GM12878 (cell line): ENCODE measurements around the gene CCDC57. TPM values are rescaled to one million over a fixed set of nuclear protein-coding genes. Genes with fewer than 3 reads are reported as not detected.
A peak's percentile ranks its signal among the peaks of the same experiment; 100 is the strongest.

ENCODE experiments used
- ATAC-seq: fragments of 200-7000 bp; cut with Tn5 transposase; 3 replicates; pipeline ENCODE4 v1.9.1; 2020; ENCODE audit warnings: mild to moderate bottlenecking, moderate library complexity
- BruUV-seq: library from RNA; stranded (reverse); fragments of 400-500 nt; replicated peaks from 2 replicates; lab custom pipeline; 2021; lab: Mats Ljungman, UMichigan
- CTCF ChIA-PET: fragments of 300-600 bp; sonication (Branson Sonifier 250); formaldehyde crosslinking; extraction: SDS; loops from one replicate; lab custom pipeline; 2021; ENCODE audit warnings: inconsistent platforms; lab: Yijun Ruan, JAX
- POLR2A ChIA-PET: fragments of 350-600 bp; formaldehyde crosslinking; extraction: SDS; loops from one replicate; lab custom pipeline; 2021; ENCODE audit warnings: inconsistent platforms; lab: Charles Lee
- RAD21 ChIA-PET: fragments of 300-600 bp; sonication (Branson Sonifier 250); formaldehyde crosslinking; loops from one replicate; lab custom pipeline; 2023; ENCODE audit warnings: antibody characterized with exemption; ENCODE audit not compliant: unreplicated experiment; lab: Charles Lee
- SMC1A ChIA-PET: fragments of 300-600 bp; sonication (Branson Sonifier 250); formaldehyde crosslinking; loops from one replicate; lab custom pipeline; 2023; ENCODE audit not compliant: unreplicated experiment, uncharacterized antibody; lab: Charles Lee
- DNase-seq: peaks from one replicate; pipeline ENCODE4 v3.0.0-alpha.2; 2011; ENCODE audit warnings: low read depth, low spot score
- FAIRE-seq: peaks from 3 replicates; lab custom pipeline; 2011; peaks lifted over from hg19 to GRCh38; lab: Jason Lieb, UNC
- H2AFZ ChIP-seq: 2 replicates; pipeline ENCODE4 v1.6.0; 2011; ENCODE audit warnings: low read depth, low read length, control low read depth; ENCODE audit not compliant: control insufficient read depth
- H3K27ac ChIP-seq: 2 replicates; pipeline ENCODE4 v1.5.1; 2011; ENCODE audit warnings: control low read depth; ENCODE audit not compliant: control insufficient read depth, insufficient read depth
- H3K27me3 ChIP-seq, 2 experiments: replicated peaks in 1 of 2; 2 replicates each; pipeline versions ENCODE4 v1.6.0 to v1.6.1; 2011; ENCODE audit warnings: low read length in 1 of 2; ENCODE audit not compliant: control insufficient read depth in 2 of 2, insufficient read depth in 2 of 2
- H3K36me3 ChIP-seq, 2 experiments: 2 replicates each; pipeline ENCODE4 v1.5.1; 2011; ENCODE audit warnings: low read length in 1 of 2; ENCODE audit not compliant: control insufficient read depth in 2 of 2, insufficient read depth in 2 of 2
- H3K4me1 ChIP-seq: 2 replicates; pipeline ENCODE4 v1.6.1; 2011; ENCODE audit warnings: mild to moderate bottlenecking, low read length, moderate library complexity, mixed read lengths; ENCODE audit not compliant: control insufficient read depth, insufficient read depth
- H3K4me2 ChIP-seq: 2 replicates; pipeline ENCODE4 v1.6.0; 2011; ENCODE audit warnings: control low read depth; ENCODE audit not compliant: control insufficient read depth, insufficient read depth
- H3K4me3 ChIP-seq: fragments of 200-600 bp; sonication (generic); 2 replicates; pipeline ENCODE4 v1.5.1; 2016
- H3K79me2 ChIP-seq: 2 replicates; pipeline ENCODE4 v1.6.0; 2011; ENCODE audit warnings: low read length; ENCODE audit not compliant: control insufficient read depth, insufficient read depth
- H3K9ac ChIP-seq: 2 replicates; pipeline ENCODE4 v1.8.0; 2011; ENCODE audit warnings: low read length, control low read depth, mixed read lengths; ENCODE audit not compliant: control insufficient read depth, insufficient read depth
- H3K9me3 ChIP-seq: replicated peaks from 3 replicates; pipeline ENCODE4 v1.5.1; 2011; ENCODE audit warnings: mild to moderate bottlenecking, low read length; ENCODE audit not compliant: control insufficient read depth, insufficient read depth
- H4K20me1 ChIP-seq: 2 replicates; pipeline ENCODE4 v1.6.0; 2011; ENCODE audit not compliant: control insufficient read depth, insufficient read depth
- EED ChIP-seq: sonication (generic); IDR thresholded peaks from 2 replicates; pipeline ENCODE4 v1.6.1; 2016; ENCODE audit warnings: antibody characterized with exemption, low read depth
- GATAD2B ChIP-seq: fragments of 450-650 bp; conservative IDR thresholded peaks from 2 replicates; pipeline ENCODE4 v1.6.1; 2017; ENCODE audit warnings: low read depth, mild to moderate bottlenecking, moderate library complexity
- IKZF2 ChIP-seq, 2 experiments: fragments of 450-650 bp; IDR thresholded peaks; 2 replicates each; pipeline ENCODE4 v1.6.1; 2017; ENCODE audit warnings: mild to moderate bottlenecking in 2 of 2, moderate library complexity in 2 of 2
- MEF2B ChIP-seq: fragments of 450-650 bp; IDR thresholded peaks from 2 replicates; pipeline ENCODE4 v1.6.1; 2018; ENCODE audit warnings: mild to moderate bottlenecking, moderate library complexity; ENCODE audit not compliant: partially characterized antibody, poor library complexity, severe bottlenecking
- MTA2 ChIP-seq: fragments of 450-650 bp; IDR thresholded peaks from 2 replicates; pipeline ENCODE4 v1.6.1; 2016; ENCODE audit warnings: low read depth, mild to moderate bottlenecking, moderate library complexity
- NR2F1 ChIP-seq: fragments of 450-650 bp; conservative IDR thresholded peaks from 2 replicates; pipeline ENCODE4 v1.6.1; 2017; ENCODE audit warnings: mild to moderate bottlenecking
- POU2F2 ChIP-seq: IDR thresholded peaks from 3 replicates; pipeline ENCODE4 v1.6.1; 2011; ENCODE audit warnings: low read depth, mild to moderate bottlenecking, low read length, borderline replicate concordance
- SPI1 ChIP-seq: IDR thresholded peaks from 2 replicates; pipeline ENCODE4 v1.6.1; 2011; ENCODE audit warnings: low read depth, mild to moderate bottlenecking, low read length, moderate library complexity, borderline replicate concordance; ENCODE audit not compliant: insufficient read depth
- SREBF1 ChIP-seq: IDR thresholded peaks from 2 replicates; pipeline ENCODE4 v1.6.1; 2012; ENCODE audit warnings: mild to moderate bottlenecking, low read length
- YY1 ChIP-seq: IDR thresholded peaks from 2 replicates; pipeline ENCODE4 v1.6.1; 2011; ENCODE audit warnings: low read depth, mild to moderate bottlenecking, low read length
- WGBS: methylation state at CpG from one replicate; pipeline ENCODE4 v1.1.6; 2016; ENCODE audit warnings: low lambda C conversion rate; ENCODE audit not compliant: insufficient replicate concordance, insufficient coverage; ENCODE audit errors: missing lambda C conversion rate; 5-methylcytosine and 5-hydroxymethylcytosine counted together
- in situ Hi-C: fragments of 300-500 bp; cut with MboI; formaldehyde crosslinking; loops from 9 replicates; pipeline ENCODE4 v1.14.3; 2018; ENCODE audit warnings: mixed read lengths
- intact Hi-C: fragments of 100-400 bp; cut with micrococcal nuclease; formaldehyde crosslinking; loops from one replicate; pipeline ENCODE4 v1.14.2; 2022; ENCODE audit not compliant: unreplicated experiment
- polyA plus RNA-seq, 11 experiments: library from polyadenylated mRNA; depleted of rRNA in 4 of 11; unstranded in 6 of 11; stranded (reverse) in 5 of 11; fragments of >200 nt; fragmentation: Nextera tagmentation in 4 of 11; fragmentation: Illumina TruSeq in 1 of 11; extraction: Ambion mirVana in 4 of 11; extraction: Trizol in 1 of 11; gene quantifications; 1 replicate in 1 of 11; 2 replicates in 10 of 11; pipeline versions ENCODE4 v1.2.1 to v1.2.3, GENCODE V29; 2011 to 2016; ENCODE audit warnings: inconsistent platforms in 2 of 11, missing spikeins in 2 of 11, low read depth in 1 of 11
- total RNA-seq, 4 experiments: library from RNA; depleted of rRNA in 3 of 4; stranded (reverse); fragments of >200 nt in 3 of 4; fragmentation: Illumina TruSeq in 1 of 4; extraction: Trizol in 1 of 4; gene quantifications; 2 replicates each; pipeline versions ENCODE4 v1.2.1 to v1.2.3, GENCODE V29; 2013 to 2021
- TF ChIP-seq, protein P1 (sequence below): fragments of 150-350 bp; IDR thresholded peaks from 2 replicates; pipeline ENCODE4 v1.6.1; 2014; ENCODE audit warnings: mild to moderate bottlenecking, low read depth, low read length
- TF ChIP-seq, protein P2 (sequence below): fragments of 450-650 bp; IDR thresholded peaks from 2 replicates; pipeline ENCODE4 v1.6.1; 2014; ENCODE audit warnings: mild to moderate bottlenecking
- TF ChIP-seq, protein P3 (sequence below): fragments of 450-650 bp; IDR thresholded peaks from 2 replicates; pipeline ENCODE4 v1.6.1; 2016; ENCODE audit warnings: mild to moderate bottlenecking
- TF ChIP-seq, protein P4 (sequence below): fragments of 450-650 bp; IDR thresholded peaks from 2 replicates; pipeline ENCODE4 v1.6.1; 2016; ENCODE audit warnings: mild to moderate bottlenecking, moderate library complexity, borderline replicate concordance

The CCDC57 gene
- total and polyA plus RNA-seq, 10 of the 15 experiments (the other 5 are each of a cell fraction or from before 2014, with no cell fraction given): 5.4 to 123 (median 45.8) TPM

DNA sequence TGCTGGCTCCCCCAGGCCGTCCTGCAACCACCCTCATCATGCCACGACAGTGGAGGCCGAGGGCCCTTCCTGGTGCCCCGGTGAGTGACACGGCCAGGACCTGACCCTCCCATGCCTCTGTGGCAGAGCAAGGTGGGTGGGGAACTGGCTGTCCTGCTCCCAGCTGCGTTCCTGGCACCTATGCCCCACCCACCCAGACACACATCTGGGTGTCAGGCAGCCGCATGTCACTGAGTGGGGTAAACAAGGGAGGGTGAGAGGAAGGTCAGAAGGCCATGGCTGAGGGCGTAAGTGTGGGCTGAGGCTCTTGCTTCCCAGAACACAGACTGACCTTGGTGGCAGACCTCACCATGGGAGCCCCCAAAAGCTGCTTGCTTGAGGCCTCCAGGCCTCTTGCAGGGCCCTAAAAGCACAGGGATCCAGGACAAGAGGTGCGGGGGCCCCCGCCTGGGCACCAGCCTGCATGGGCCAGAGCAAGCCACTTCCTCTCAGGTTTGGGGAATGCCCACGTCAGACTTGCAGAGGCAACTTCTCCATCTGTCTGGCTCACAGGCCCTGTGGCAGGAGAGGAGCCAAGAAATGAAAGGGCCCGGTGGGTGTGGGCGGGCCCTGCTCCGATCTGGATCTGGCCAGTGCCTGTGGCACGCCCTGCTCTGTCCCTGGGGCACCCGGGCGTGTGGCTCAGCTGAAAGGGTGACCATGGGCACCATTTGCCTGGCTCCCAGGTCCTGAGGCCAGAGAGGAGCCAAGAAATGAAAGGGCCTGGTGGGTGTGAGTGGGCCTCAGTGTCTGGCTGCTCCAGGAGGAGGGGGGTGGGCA lies 3.9 kb upstream of the CCDC57 start:
- DNase-seq (peak; percentile 59), FAIRE-seq (peak; percentile 71), ATAC-seq (peak; percentile 83)
- Histone ChIP-seq H3K9me3 (no peaks in the 10 kb centered on the region; the same call in 2 of the 3 replicates), H3K4me3 (no peak overlapping the region), H3K27me3 (no peaks in the 10 kb centered on the region), H3K27ac (peak overlapping the region; percentile 39), H3K4me1 (peaks cover 24% of the 10 kb centered on the region), H3K4me2 (peak overlapping the region; percentile 70), H3K79me2 (no peaks in the 10 kb centered on the region; the same call in 1 of the 2 replicates), H3K36me3 (no peaks in the 10 kb centered on the region), H3K9ac (peak overlapping the region; percentile 48; the same call in 1 of the 2 replicates), H2AFZ (peak overlapping the region; percentile 35), H4K20me1 (no peaks in the 10 kb centered on the region)
- ChIA-PET CTCF (interaction anchor here (1.5 kb wide), 1 partner anchor 10 kb away, joined by 3 read pairs; no protein-coding TSS in a partner anchor), SMC1A (interaction anchor here (0.6 kb wide), 1 partner anchor 12 kb away, joined by 3 read pairs; no protein-coding TSS in a partner anchor), RAD21 (interaction anchor here (2.4 kb wide), 1 partner anchor 10 kb away, joined by 5 read pairs; no protein-coding TSS in a partner anchor), POLR2A (interaction anchor here (1.2 to 2.2 kb wide), 3 partner anchors 10 to 25 kb away, joined by 3 to 6 read pairs (median 4); partner anchors contain the start of gene SLC16A3)
- in situ Hi-C loops (no loop called here), intact Hi-C loops (no loop called here)
- BruUV-seq: no TSS peak
- WGBS: 3% methylated on average over 17 of the region's 17 CpGs
- TF ChIP-seq MEF2B: no peak
- peak; percentile 26; the same call in 1 of the 2 replicates for TF ChIP-seq MTA2
- peak; percentile 97 for TF ChIP-seq NR2F1
- 0 out of 2 replicates have a peak, but pooled peaks have one; percentile 16 for TF ChIP-seq YY1
- no peak for TF ChIP-seq GATAD2B
- TF ChIP-seq, protein P1, sequence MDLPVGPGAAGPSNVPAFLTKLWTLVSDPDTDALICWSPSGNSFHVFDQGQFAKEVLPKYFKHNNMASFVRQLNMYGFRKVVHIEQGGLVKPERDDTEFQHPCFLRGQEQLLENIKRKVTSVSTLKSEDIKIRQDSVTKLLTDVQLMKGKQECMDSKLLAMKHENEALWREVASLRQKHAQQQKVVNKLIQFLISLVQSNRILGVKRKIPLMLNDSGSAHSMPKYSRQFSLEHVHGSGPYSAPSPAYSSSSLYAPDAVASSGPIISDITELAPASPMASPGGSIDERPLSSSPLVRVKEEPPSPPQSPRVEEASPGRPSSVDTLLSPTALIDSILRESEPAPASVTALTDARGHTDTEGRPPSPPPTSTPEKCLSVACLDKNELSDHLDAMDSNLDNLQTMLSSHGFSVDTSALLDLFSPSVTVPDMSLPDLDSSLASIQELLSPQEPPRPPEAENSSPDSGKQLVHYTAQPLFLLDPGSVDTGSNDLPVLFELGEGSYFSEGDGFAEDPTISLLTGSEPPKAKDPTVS: 0 out of 2 replicates have a peak, but pooled peaks have one; percentile 7
- TF ChIP-seq, protein P2, sequence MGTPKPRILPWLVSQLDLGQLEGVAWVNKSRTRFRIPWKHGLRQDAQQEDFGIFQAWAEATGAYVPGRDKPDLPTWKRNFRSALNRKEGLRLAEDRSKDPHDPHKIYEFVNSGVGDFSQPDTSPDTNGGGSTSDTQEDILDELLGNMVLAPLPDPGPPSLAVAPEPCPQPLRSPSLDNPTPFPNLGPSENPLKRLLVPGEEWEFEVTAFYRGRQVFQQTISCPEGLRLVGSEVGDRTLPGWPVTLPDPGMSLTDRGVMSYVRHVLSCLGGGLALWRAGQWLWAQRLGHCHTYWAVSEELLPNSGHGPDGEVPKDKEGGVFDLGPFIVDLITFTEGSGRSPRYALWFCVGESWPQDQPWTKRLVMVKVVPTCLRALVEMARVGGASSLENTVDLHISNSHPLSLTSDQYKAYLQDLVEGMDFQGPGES: no peak
- TF ChIP-seq, protein P3, sequence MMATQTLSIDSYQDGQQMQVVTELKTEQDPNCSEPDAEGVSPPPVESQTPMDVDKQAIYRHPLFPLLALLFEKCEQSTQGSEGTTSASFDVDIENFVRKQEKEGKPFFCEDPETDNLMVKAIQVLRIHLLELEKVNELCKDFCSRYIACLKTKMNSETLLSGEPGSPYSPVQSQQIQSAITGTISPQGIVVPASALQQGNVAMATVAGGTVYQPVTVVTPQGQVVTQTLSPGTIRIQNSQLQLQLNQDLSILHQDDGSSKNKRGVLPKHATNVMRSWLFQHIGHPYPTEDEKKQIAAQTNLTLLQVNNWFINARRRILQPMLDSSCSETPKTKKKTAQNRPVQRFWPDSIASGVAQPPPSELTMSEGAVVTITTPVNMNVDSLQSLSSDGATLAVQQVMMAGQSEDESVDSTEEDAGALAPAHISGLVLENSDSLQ: peak; percentile 83
- TF ChIP-seq SREBF1: no peak
- TF ChIP-seq, protein P4, sequence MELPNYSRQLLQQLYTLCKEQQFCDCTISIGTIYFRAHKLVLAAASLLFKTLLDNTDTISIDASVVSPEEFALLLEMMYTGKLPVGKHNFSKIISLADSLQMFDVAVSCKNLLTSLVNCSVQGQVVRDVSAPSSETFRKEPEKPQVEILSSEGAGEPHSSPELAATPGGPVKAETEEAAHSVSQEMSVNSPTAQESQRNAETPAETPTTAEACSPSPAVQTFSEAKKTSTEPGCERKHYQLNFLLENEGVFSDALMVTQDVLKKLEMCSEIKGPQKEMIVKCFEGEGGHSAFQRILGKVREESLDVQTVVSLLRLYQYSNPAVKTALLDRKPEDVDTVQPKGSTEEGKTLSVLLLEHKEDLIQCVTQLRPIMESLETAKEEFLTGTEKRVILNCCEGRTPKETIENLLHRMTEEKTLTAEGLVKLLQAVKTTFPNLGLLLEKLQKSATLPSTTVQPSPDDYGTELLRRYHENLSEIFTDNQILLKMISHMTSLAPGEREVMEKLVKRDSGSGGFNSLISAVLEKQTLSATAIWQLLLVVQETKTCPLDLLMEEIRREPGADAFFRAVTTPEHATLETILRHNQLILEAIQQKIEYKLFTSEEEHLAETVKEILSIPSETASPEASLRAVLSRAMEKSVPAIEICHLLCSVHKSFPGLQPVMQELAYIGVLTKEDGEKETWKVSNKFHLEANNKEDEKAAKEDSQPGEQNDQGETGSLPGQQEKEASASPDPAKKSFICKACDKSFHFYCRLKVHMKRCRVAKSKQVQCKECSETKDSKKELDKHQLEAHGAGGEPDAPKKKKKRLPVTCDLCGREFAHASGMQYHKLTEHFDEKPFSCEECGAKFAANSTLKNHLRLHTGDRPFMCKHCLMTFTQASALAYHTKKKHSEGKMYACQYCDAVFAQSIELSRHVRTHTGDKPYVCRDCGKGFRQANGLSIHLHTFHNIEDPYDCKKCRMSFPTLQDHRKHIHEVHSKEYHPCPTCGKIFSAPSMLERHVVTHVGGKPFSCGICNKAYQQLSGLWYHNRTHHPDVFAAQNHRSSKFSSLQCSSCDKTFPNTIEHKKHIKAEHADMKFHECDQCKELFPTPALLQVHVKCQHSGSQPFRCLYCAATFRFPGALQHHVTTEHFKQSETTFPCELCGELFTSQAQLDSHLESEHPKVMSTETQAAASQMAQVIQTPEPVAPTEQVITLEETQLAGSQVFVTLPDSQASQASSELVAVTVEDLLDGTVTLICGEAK: 0 out of 2 replicates have a peak, but pooled peaks have one; percentile 11
- peak; percentile 89 for TF ChIP-seq SPI1
- TF ChIP-seq POU2F2: peak; percentile 18; the same call in 1 of the 3 replicates
- peak; percentile 33; the same call in 1 of the 2 replicates for TF ChIP-seq EED
- TF ChIP-seq IKZF2 (IDR thresholded peaks at IDR 0.05): peak; percentile 43 to 61; a peak in 1 of 4 replicates
